GM18511 (cell line): ENCODE measurements around the gene IL10RA.
"Not testable (repeated sequence)": the region's sequence is repeated elsewhere in the genome, so short reads cannot be mapped to it uniquely, and the experiment has no call there.

Experiments
- ATAC-seq: cut with Tn5 transposase; IDR thresholded peaks from one replicate; pipeline ENCODE4 v1.9.1; 2021; ENCODE audit warnings: mild to moderate bottlenecking, moderate library complexity; ENCODE audit not compliant: unreplicated experiment

The IL10RA gene

DNA sequence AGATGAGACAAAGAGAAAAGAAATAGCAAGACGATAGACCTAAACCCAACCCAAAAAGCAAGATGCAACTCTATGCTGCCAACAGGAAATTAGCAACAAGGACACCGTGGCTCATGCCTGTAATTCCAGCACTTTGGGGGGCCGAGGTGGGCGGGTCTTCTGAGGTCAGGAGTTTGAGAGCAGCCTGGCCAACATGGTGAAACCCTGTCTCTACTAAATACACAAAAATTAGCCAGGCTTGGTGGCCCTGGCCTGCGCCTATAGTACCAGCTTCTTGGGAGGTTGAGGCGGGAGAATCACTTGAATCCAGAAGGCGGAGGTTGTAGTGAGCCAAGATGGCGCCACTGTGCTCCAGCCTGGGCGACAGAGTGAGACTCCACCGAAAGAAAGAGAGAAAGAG, 24.3 kb upstream of the IL10RA start:
- ATAC-seq = no peak

DNA sequence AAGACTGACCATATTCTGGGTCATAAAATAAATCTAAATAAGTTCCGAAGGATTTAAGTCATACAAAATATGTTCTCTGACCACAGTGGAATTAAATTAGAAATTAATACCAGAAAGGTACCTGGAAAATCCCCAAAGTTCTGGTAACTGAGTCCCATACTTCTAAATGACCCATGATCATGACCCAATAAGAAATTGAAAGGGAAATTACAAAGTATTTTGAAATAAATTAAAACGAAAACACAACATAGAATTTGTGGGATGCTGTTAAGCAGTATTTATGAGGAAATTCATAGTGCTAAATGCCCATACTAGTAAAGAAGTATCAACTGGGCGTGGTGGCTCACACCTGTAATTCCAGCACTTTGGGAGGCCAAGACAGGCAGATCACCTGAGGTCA, 23.4 kb upstream of the IL10RA start:
- no peak for ATAC-seq

DNA sequence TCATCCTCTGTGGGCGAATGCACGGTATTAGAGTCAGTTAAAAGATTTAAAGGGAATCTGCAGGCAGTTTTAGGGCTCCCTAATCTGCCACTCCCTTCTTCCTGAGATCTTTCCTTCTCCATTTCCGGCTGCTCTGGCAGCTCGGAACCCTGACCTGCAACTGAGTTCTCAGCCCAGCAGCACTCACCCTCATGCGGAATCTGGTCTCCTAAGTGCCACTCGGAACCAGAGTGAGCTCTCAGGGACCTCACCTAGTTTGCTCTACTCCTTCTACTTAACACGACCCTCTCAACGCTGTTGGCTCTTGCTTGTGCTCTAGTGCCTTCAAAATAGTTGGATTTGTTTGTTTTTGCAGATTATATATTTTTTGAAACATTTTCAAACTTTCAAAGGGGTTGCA, 19.3 kb upstream of the IL10RA start:
- no peak for ATAC-seq

DNA sequence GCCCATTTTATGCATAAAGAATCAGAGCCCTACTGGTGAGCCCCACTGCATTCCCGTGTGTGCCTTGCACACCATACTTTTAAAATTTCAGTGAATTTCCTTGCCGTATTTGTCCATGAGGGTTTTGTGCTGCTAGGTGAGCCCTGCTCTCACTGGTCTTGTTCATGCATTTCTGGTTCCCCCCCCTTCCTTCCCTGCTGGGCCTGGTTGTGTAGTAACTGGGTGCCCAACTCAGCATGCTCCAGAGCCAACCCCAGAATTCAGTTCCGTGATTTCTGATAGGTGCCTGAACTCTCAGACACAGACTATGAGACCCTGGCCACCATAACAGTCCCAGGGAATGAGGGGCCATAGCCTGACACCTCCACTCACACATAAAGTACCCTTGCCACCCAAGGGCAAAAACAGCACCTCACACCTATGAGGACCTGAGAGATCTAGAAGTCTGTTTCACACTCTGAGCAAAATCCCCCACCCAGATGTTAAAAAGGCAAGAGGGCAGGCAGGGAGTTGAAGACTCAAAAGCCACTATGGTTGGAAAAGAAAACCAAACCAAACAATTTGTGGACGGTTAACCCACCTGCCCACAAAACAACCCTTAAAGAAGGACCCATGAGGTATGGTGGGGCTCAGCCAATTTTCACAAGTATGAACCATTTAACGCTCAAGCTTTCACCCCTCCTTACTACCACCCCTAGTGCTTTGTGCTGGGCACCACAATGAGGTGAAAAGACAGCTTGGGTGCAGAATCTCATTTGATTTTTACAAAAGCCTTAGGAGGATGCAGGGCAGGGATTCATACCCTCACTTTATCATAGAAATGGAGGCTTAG, 16.8 kb upstream of the IL10RA start:
- ATAC-seq = no peak

DNA sequence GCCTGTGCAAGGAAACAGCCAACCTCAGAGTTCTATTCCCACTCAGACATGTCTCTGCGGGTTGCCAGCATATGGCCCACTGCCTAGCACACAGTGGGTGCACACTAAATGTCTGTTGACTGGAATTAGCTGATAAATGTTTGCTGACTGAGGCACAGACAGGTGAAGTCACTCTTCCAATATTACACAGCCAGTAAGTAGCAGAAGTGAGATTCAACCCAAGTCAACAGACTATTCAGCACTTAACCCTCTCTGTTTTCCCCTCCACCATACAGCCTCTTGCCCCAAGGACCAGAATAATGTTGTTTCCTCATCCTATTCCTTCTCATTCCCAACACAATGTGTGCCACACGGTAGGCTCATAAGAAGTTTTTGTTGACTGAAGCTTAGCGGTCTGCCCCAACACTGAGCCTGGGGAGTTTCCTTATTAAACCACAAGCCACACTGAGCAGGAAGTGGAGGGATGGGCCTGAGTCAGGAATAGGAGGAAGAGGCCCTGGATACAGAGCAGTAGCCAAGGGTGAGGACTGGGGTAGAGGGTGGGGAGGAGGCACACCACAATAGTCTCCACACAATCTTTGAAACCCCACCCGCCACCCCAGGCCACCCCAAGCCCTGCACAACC, 15.7 kb upstream of the IL10RA start:
- no peak for ATAC-seq

DNA sequence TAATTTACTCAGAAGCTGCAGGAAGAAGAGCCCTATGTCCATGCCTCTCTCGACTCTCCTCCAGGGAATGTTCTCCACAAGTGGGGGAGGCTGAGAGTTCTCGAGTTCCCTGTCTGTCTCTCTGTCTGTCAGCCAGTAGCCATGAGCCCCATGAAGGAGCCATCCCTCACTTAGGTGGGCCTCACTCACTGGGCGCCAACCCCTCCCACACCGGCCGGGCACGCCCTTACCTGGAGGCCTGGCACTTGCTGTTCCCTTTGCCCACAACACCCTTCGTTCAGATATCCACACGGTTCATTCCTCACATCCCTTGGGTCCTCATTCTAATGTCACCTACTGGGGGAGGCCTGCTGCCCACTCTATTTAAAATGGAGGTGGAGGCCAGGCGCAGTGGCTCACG, 14.2 kb upstream of the IL10RA start:
- ATAC-seq = no peak

DNA sequence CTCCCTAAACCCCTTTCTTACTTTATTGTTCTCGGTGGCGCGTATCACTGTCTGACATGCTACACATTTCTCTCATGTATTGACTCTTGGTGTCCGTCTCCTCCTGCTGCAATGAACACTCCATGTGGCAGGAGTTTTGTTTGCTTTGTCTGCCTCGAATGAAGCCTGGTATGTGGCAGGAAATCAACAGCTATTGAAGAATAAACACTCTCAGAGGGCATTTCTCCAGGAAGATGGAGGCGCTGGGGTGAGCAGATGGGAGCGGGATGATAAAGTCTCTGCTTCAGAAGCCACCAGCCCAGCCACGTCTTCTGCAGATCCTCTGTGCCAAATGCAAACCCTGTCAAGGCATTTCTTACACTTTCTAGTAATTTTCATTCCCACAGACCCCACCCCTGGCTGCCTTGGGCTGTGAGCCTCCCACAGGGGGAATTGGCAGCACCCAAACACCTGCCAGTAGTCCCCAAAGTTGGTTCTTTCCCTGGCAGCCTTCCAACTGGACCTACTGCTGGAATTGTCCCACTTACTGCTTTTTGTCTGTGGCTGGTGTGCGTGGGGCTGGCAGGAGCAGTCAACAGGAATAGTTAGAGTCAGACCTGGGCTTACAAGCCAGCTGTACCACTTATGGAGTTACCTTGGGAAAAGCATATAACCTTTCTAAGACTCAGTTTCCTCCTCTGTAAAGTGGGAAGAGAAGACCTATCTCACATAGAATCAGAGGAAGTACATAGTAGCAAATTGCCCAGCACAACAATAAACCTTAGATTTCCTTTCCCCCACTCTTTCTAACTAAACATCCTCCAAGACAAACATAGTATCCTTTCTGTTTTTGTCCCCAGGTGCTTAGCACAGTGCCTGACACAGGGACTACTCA, 13.3 kb upstream of the IL10RA start:
- no peak for ATAC-seq

DNA sequence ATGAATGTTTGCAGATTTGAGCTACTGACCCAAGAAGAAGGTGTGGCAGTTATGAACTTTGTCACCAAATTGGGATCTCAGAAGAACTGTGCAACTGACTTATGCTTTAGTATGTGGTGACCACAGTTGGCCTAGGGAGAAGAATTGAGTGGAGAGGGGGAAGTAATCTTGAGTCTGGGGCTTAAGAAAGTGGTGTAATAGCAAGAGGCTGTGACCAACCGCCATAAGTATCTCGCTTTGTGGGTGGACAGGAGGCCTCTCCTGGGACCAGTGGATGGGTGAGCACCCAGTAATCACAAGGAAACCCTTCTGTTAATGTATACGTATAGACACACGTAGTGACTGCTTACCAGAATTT, 12.7 kb upstream of the IL10RA start:
- ATAC-seq = no peak

DNA sequence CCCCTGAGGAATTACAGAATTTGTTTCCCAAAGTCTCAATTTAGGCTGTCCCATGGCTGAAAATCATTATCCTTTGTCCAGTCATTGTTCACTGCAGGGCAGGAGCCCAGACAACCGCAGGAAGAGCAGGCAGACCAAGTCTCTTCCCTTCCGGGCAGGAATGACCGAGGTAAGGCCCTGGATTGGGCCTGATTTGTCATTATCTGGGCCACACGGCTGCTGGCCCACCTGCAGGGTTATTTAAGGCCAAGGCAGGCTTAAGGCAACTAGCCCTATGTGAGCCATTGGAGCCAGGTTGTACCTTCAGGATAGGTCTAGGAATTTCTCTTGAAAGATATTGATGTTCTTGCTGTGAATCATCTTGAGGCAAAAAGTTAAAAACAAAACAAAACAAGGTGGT, 9.7 kb upstream of the IL10RA start:
- no peak for ATAC-seq

DNA sequence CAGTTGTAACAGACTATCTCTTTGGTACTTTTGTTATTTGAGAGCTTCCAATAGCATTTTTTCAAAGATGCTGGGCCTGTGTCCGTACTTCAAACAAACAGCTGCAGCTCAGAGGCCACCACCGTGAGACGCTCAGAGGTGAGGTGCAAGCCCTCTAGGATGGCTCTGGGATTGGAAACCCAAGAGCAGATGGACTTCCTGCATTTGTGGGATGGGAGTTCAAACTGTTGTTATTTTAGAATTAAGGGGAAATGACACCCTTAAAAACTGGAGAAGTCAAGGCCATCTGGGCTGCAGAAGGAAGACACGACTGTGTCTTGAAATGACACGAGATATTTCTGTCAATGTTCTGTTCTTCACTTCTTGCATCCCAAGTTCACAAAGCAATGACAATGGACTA, 9.2 kb upstream of the IL10RA start:
- ATAC-seq = no peak

DNA sequence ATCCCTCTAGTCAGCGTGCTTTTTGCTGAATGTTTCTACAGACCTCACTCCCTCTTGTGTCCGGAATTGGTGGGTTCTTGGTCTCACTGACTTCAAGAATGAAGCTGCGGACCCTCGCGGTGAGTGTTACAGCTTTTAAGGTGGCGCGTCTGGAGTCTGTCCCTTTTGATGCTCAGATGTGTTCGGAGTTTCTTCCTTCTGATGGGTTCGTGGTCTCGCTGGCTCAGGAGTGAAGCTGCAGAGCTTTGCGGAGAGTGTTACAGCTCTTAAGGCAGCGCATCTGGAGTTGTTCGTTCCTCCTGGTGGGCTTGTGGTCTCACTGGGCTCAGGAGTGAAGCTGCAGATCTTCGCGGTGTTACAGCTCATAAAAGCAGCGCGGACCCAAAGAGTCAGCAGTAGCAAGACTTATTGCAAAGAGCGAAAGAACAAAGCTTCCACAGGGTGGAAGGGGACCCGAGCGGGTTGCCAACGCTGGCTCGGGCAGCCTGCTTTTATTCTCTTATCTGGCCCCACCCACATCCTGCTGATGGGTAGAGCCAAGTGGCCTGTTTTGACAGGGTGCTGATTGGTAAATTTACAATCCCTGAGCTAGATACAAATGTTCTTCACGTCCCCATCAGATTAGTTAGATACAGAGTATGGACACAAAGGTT, 8.5 kb upstream of the IL10RA start:
- not testable (repeated sequence) for ATAC-seq

DNA sequence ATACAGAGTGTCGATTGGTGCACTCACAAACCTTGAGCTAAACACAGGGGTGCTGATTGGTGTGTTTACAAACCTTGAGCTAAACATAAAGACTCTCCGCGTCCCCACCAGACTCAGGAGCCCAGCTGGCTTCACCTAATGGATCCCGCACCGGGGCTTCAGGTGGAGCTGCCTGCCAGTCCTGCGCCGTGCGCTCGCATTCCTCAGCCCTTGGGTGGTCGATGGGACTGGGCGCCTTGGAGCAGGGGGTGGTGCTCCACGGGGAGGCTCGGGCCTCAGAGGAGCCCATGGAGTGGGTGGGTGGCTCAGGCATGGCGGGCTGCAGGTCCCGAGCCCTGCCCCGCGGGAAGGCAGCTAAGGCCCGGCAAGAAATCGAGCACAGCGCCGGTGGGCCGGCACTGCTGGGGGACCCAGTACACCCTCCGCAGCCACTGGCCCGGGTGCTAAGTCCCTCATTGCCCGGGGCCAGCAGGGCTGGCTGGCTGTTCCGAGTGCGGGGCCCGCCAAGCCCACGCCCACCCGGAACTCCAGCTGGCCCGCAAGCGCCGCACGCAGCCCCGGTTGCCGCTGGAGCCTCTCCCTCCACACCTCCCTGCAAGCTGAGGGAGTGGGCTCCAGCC, 7.8 kb upstream of the IL10RA start:
- not testable (repeated sequence) for ATAC-seq

DNA sequence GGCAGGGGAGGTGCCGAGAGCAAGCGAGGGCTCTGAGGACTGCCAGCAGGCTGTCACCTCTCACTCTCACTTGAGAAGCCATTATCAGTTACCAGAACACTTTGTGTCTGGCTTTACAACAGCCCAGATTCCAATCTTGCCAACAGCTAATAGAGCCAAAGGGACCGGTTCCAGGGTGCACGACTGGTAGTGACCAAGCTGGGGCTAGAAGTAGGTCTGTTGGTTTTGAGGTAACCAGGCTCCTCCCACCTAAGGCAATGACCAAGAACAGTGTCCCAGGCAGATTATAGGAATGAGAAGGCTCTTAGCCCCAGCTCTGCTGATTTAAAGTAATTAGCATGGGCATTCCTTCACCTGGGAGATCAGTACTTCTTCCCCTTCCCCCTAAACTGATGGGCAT, 7.2 kb upstream of the IL10RA start:
- no peak for ATAC-seq

DNA sequence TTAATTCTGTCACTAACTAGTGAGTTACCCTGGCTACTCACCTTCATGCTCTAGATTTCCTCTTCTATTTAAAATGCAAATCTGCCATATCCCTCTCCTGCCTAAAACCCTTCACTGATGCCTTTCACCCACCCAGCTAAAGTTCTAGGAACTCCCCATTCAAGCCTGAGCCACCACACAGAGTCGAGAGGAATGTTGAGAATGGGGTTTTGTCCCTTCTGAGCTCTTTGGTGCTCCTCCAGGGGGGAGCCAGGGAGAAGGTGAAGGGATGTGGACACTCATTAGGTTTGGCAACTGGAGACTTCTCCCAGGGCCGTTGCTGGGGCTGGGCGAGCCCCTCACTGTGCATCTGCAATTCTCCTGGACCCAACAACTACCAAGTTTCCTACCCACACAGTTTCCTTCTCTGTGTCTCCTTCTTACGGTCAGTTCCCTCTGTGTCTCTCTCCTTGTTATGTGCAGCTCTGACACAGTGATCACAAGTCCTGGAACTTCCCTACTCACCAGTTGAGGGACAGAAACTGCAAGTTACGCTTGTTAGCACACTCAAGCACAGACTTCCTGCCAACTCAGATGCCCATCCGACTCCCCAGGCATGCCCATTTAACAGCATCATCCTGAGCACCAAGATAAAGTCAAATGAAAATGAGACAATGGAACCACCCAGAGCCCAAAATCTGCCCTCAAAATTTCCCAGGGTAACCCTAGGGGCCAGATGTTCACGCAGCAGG, 6.5 kb upstream of the IL10RA start:
- no peak for ATAC-seq

DNA sequence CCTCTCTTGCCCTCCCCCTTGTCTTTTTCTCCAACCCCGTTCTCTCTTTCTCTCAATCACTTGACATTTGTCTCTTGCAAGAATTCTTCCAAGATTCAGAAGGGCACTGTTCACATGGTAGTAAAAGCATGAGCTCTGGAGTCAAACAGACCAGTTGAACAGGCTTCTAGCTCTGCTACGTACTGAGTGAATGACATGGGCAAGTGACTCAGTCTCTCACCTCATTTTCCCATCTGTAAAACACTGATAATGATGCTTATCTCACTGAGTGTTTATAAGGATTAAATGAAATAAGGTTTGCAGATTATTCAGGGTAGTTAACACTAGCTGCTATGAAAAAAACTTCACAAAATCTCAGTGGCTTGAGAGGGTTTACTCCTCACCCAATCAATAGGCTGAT, 5.9 kb upstream of the IL10RA start:
- ATAC-seq = no peak

DNA sequence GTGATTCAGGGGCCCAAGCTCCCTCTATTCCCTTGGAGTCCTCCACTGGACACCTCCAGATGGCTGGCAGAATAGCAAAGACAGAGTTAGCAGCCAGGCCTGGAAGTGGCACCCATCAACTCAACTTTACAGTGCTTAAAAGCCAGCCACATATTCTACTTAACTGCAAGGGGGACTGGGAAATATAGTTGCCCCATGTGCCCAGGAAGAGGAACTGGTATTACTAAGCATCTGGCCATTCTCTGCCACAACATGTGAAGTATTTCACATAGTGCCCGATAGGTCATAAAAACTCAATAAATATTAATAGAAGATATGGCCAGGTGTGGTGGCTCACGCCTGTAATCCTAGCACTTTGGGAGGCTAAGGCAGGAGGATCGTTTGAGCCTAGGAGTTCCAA, 5.5 kb upstream of the IL10RA start:
- ATAC-seq = no peak

DNA sequence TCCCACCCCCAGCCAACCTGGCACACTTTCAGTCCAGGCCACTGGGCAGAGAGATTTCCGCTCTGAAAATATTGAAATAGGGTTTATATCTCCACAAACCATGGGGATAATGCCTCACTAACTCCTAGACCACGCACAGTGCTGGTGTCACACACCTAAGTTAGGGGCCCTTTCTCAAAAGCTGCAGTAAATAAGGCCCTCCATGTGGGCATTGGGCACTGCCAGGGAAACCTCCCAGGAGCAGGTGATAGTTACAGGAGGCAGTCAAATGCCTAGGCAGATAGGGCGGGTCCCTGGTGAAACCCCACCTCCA, 3.1 kb upstream of the IL10RA start:
- no peak for ATAC-seq

DNA sequence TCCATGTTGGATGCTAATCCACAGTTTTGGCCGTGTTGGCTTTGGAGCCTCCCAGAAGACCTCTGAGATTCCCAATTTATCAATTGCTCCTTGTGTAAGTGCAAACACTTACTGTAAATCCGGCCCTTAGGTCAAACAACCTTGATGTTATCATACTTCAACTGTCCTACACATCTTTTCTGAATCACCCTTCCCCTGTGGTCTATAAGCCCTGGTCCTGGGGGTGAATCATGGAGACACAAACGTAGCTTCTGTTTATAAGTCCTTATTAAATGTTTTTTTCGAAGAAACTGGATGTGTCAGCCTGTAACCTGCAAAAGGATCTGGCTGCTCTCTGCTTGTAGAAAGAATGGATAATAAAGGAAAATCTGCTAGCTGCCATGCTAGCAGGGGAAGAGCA, 1.7 kb upstream of the IL10RA start:
- no peak for ATAC-seq

DNA sequence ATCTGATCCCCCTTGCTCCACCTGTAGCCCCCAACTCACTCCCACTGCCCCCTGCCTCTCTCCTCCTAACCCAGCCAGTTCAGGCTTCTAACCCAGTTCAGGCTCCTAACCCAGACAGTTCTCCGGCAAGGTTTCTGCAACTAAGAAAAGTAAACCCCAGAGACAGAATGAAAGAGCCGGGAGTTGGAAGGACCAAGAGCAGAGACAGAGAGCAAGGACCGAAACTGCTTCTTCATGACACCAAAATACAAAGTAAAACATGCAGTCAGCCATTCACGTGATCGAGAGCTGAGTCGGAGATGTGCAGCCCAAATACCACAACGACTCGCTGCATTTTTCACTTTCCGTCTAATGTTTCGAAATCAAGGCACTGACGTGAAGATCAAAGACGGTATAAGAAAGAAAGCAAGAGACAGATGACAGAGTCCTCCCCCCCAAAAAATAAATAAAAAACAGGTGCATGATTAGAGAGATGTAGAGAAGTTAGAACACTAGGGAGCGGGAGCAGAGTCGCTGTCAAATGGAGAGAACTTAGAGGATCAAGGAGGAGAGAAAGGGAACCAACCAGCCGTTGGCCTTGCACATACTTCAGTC, 884 bp downstream of the IL10RA start:
- peak; percentile 53 for ATAC-seq
